Measurements from ENCODE around the gene SLC7A10.
"Not testable (repeated sequence)": the region's sequence is repeated elsewhere in the genome, so short reads cannot be mapped to it uniquely, and the experiment has no call there.

Gene SLC7A10

DNA sequence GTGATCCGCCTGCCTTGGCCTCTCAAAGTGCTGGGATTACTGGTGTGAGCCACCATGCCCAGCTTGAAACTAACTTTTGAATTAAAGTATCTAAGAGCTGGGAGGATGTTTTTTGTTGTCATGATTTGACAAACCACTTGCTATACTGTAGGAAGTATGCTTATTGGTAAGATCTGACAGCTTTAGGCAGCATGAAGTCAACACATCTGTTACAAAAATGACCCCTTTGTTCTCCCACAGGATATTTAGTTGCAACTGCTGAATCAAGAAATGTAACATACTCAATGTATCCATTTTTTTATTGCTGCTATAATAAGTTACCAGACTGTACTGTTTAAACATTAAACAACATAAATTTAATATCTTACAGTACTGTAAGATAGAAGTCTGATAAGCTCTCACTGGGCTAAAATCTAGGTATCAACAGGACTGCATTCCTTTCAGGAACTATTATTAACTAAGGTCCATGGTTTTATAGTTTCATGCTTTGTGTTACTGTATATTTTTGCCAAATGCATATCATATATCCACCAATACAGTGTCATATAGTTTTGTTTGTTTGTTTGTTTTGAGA, 54.3 kb downstream of the SLC7A10 start:
- DNase-seq (ENCODE audit: low read depth): no peak
- no peak overlapping the region for H3K4me3 ChIP-seq (ENCODE audit: control insufficient read depth, low read depth, low read length)
- TF ChIP-seq, protein P1, sequence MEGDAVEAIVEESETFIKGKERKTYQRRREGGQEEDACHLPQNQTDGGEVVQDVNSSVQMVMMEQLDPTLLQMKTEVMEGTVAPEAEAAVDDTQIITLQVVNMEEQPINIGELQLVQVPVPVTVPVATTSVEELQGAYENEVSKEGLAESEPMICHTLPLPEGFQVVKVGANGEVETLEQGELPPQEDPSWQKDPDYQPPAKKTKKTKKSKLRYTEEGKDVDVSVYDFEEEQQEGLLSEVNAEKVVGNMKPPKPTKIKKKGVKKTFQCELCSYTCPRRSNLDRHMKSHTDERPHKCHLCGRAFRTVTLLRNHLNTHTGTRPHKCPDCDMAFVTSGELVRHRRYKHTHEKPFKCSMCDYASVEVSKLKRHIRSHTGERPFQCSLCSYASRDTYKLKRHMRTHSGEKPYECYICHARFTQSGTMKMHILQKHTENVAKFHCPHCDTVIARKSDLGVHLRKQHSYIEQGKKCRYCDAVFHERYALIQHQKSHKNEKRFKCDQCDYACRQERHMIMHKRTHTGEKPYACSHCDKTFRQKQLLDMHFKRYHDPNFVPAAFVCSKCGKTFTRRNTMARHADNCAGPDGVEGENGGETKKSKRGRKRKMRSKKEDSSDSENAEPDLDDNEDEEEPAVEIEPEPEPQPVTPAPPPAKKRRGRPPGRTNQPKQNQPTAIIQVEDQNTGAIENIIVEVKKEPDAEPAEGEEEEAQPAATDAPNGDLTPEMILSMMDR (IDR thresholded peaks at IDR 0.05; ENCODE audit: control insufficient read depth, insufficient read depth, low read depth, low read length, missing control alignments): no peak

DNA sequence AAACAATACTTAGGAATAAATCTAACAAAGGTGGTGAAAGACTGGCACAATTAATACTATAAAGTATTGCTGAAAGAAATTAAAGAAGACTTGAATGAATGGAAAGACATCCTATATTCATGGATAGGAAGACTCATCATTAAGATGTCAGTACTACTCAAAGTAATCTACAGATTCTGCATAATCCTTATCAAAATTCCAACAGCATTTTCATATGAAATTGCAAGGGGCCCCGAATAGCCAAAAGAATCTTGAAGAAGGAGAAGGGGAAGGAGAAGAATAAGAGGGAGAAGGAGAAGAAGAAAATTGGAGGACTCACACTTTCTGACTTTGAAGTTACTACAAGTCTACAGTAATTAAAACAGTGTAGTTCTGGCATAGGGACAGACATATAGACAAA, 57.1 kb downstream of the SLC7A10 start:
- DNase-seq (ENCODE audit: low read depth): no peak
- H3K4me3 ChIP-seq (ENCODE audit: control insufficient read depth, low read depth, low read length): no peak overlapping the region
- TF ChIP-seq, protein P1 (IDR thresholded peaks at IDR 0.05; ENCODE audit: control insufficient read depth, insufficient read depth, low read depth, low read length, missing control alignments): no peak

DNA sequence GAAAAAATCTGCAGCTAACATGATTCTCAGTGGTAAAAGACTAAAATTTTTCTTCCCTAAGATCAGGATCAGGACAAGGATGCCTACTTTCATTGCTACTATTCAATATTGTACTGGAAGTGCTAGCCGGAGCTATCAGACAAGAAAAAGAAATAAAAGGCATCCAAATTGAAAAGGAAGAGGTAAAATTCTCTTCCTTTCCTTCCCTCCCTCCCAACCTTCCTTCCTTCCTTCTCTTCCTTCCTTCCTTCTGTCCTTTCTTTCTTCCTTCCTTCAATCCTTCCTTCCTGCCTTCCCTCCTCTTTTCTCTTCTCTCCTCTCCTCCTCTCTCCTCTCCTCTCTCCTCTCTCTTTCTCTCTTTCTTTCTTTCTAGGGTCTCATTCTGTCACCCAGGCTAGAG, 58.2 kb downstream of the SLC7A10 start:
- H3K4me3 ChIP-seq (ENCODE audit: control insufficient read depth, low read depth, low read length): no peak overlapping the region

DNA sequence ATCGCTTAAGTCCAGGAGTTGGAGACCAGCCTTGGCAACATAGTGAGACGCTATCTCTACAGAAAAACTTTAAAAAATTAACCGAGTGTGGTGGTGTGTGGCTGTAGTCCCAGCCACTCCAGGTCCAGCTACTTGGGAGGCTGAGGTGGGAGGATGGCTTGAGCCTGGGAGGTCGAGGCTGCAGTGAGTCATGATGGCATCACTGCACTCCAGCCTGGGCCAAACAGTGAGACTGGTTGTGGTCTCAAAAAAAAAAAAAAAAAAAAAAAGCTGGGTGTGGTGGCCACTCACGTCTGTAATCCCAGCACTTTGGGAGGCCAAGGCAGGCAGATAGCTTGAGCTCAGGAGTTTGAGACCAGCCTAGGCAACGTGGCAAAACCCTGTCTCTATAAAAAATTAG, 59.6 kb downstream of the SLC7A10 start:
- not testable (repeated sequence) for DNase-seq (ENCODE audit: low read depth); H3K4me3 ChIP-seq (ENCODE audit: control insufficient read depth, low read depth, low read length)

More for the DNA sequence above, 58.2 kb downstream of the SLC7A10 start:
- no peak for DNase-seq (ENCODE audit: low read depth)
- TF ChIP-seq, protein P1 (IDR thresholded peaks at IDR 0.05; ENCODE audit: control insufficient read depth, insufficient read depth, low read depth, low read length, missing control alignments): no peak

DNA sequence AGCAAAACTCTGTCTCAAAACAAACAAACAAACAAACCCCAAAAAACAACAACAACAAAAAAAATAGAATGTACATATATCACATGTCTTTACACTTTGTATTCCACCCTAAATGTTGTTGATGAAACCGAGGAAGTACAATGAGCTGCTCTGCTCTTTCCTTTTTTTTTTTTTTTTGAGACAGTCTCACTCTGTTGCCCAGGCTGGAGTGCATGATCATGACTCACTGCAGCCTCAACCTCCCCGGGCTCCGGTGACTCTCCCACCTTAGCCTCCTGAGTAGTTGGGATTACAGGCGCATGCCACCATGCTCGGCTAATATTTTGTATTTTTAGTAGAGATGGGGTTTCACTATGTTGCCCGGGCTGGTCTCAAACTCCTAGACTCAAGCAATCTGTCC, 62.2 kb downstream of the SLC7A10 start:
- TF ChIP-seq, protein P1 (IDR thresholded peaks at IDR 0.05; ENCODE audit: control insufficient read depth, insufficient read depth, low read depth, low read length, missing control alignments): no peak
- no peak overlapping the region for H3K4me3 ChIP-seq (ENCODE audit: control insufficient read depth, low read depth, low read length)
- DNase-seq (ENCODE audit: low read depth): no peak

DNA sequence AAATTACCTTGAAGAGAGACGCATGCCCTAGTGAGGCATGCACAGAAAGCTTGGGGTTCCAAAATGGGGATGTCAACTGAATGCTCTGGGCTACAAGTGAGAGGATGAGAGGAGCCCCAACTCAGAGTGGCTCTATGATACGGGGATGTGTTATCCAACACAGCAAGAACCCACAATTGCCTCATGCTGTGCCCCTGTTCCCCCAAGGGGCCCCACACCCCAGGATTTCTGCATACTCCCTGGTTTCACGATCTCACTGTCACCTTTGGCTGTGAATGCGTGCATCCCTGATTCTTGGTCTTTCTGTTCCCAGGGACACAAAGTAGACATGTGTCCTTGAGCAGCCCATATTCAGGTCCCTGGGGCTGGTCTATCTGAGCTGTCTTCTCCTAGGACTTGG, 64.4 kb downstream of the SLC7A10 start:
- TF ChIP-seq, protein P1 (IDR thresholded peaks at IDR 0.05; ENCODE audit: control insufficient read depth, insufficient read depth, low read depth, low read length, missing control alignments): no peak
- H3K4me3 ChIP-seq (ENCODE audit: control insufficient read depth, low read depth, low read length): no peak overlapping the region
- no peak for DNase-seq (ENCODE audit: low read depth)

DNA sequence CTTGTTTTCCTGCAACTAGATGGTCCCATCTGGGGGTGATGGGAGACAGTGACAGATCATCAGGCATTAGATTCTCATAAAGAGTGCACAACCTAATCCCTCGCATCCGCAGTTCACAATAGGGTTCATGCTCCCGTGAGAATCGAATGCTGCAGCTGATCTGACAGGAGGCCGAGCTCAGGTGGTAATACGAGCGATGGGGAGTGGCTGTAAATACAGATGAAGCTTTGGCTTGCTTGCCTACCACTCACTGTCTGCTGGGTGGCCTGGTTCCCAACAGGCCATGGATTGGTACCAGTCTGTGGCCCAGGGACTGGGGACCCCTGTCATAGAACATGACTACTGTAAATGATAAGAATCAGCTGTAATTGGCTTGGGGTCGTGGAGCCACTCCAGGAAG, 65.8 kb downstream of the SLC7A10 start:
- TF ChIP-seq, protein P1 (IDR thresholded peaks at IDR 0.05; ENCODE audit: control insufficient read depth, insufficient read depth, low read depth, low read length, missing control alignments): no peak
- no peak overlapping the region for H3K4me3 ChIP-seq (ENCODE audit: control insufficient read depth, low read depth, low read length)
- no peak for DNase-seq (ENCODE audit: low read depth)

All from AG09309 (cell line).